DOHH2 (cell line): ENCODE data around the gene ALDH3A2.
A peak's percentile ranks its signal among the peaks of the same experiment; 100 is the strongest.

Experiments used
- H3F3A ChIP-seq: fragments of 200-600 bp; sonication (generic), shearing (Covaris generic); 2 replicates; pipeline ENCODE4 v1.6.0; 2016; ENCODE audit warnings: antibody characterized with exemption, mild to moderate bottlenecking; ENCODE audit not compliant: control insufficient read depth, insufficient read depth
- H3K27ac ChIP-seq: fragments of 200-600 bp; sonication (generic); 2 replicates; pipeline ENCODE4 v1.5.1; 2014; ENCODE audit warnings: low read depth, mild to moderate bottlenecking, low read length, moderate library complexity
- H3K27me3 ChIP-seq: fragments of 200-600 bp; sonication (generic); 2 replicates; pipeline ENCODE4 v1.6.1; 2014; ENCODE audit warnings: mild to moderate bottlenecking, low read length, mixed read lengths; ENCODE audit not compliant: control insufficient read depth
- H3K36me3 ChIP-seq: fragments of 200-600 bp; sonication (generic); 2 replicates; pipeline ENCODE4 v1.6.1; 2014; ENCODE audit warnings: mild to moderate bottlenecking, low read length, moderate library complexity, mixed read lengths; ENCODE audit not compliant: control insufficient read depth
- H3K4me1 ChIP-seq: fragments of 200-600 bp; sonication (generic); 2 replicates; pipeline ENCODE4 v1.6.1; 2014; ENCODE audit warnings: mild to moderate bottlenecking, low read length, mixed read lengths; ENCODE audit not compliant: control insufficient read depth
- H3K4me2 ChIP-seq: fragments of 200-600 bp; sonication (generic); 2 replicates; pipeline ENCODE4 v1.6.0; 2014; ENCODE audit warnings: mild to moderate bottlenecking, low read length, moderate library complexity
- H3K4me3 ChIP-seq: fragments of 200-600 bp; sonication (generic); 2 replicates; pipeline ENCODE4 v1.5.1; 2014; ENCODE audit warnings: mild to moderate bottlenecking, low read length, mixed read lengths
- H3K79me2 ChIP-seq: fragments of 200-600 bp; sonication (generic); 2 replicates; pipeline ENCODE4 v1.6.1; 2014; ENCODE audit warnings: mild to moderate bottlenecking, low read length, mixed read lengths; ENCODE audit not compliant: control insufficient read depth
- H3K9me2 ChIP-seq: fragments of 200-600 bp; sonication (generic); replicated peaks from 2 replicates; pipeline ENCODE4 v1.6.1; 2014; ENCODE audit warnings: mild to moderate bottlenecking, low read length, mixed read lengths; ENCODE audit not compliant: control insufficient read depth
- H3K9me3 ChIP-seq: fragments of 200-600 bp; sonication (generic); 2 replicates; pipeline ENCODE4 v1.6.1; 2014; ENCODE audit warnings: antibody characterized with exemption, low read length, mixed read lengths; ENCODE audit not compliant: control insufficient read depth, insufficient read depth
- H4K20me1 ChIP-seq: fragments of 200-600 bp; sonication (generic); 2 replicates; pipeline ENCODE4 v1.6.0; 2014; ENCODE audit warnings: low read depth, mild to moderate bottlenecking, antibody characterized with exemption, low read length, moderate library complexity; ENCODE audit not compliant: control insufficient read depth, insufficient read depth
- CTCF ChIP-seq: fragments of 200-600 bp; sonication (generic); IDR thresholded peaks from one replicate; pipeline ENCODE4 v1.5.1; 2014; ENCODE audit warnings: antibody characterized with exemption, mild to moderate bottlenecking, low read depth, low read length; ENCODE audit not compliant: poor library complexity, severe bottlenecking
- EZH2phosphoT487 ChIP-seq: fragments of 200-600 bp; sonication (generic); IDR thresholded peaks from 2 replicates; pipeline ENCODE4 v1.6.1; 2017; ENCODE audit warnings: borderline replicate concordance, mild to moderate bottlenecking, antibody characterized with exemption, low read length, moderate library complexity, mixed read lengths

ALDH3A2 gene

GRCh38 chr17:19648475-19649273 lies at the start of gene ALDH3A2:
Gene ALDH3A2 (plus strand): TSS chr17:19648751. CDS start chr17:19648972, 221 bp downstream.
- peaks cover 33% of the 10 kb centered on the region for H3K4me1 ChIP-seq
- TF ChIP-seq CTCF (no peak), EZH2phosphoT487 (no peak)
- peak within 1 kb of the TSS; percentile 95 for H3K4me3 ChIP-seq
- peaks cover 20% of the 10 kb centered on the region for H3K79me2 ChIP-seq
- H3K9me2 ChIP-seq = no peaks in the 10 kb centered on the region
- peaks cover 5% of the 10 kb centered on the region for H3K36me3 ChIP-seq
- peaks cover 9% of the 10 kb centered on the region; the same call in 1 of the 2 replicates for H3K27me3 ChIP-seq
- H3F3A ChIP-seq = peaks cover 5% of the 10 kb centered on the region; the same call in 1 of the 2 replicates
- no peaks in the 10 kb centered on the region for H4K20me1 ChIP-seq
- peak within 1 kb of the TSS; percentile 49 for H3K27ac ChIP-seq
- H3K9me3 ChIP-seq = no peaks in the 10 kb centered on the region
- peak within 1 kb of the TSS; percentile 88 for H3K4me2 ChIP-seq

- no peak overlapping the region for H3K4me2 ChIP-seq
- H3K27ac ChIP-seq = no peak overlapping the region
- no peaks in the 10 kb centered on the region for H3K27me3 ChIP-seq
- no peaks in the 10 kb centered on the region for H3K4me1 ChIP-seq
- no peak overlapping the region for H3K4me3 ChIP-seq
- no peaks in the 10 kb centered on the region for H4K20me1 ChIP-seq
- H3F3A ChIP-seq = no peaks in the 10 kb centered on the region
- TF ChIP-seq EZH2phosphoT487 = no peak
- no peaks in the 10 kb centered on the region for H3K36me3 ChIP-seq
- H3K79me2 ChIP-seq = no peaks in the 10 kb centered on the region
- no peaks in the 10 kb centered on the region for H3K9me3 ChIP-seq
- H3K9me2 ChIP-seq = no peaks in the 10 kb centered on the region
Measured at GRCh38 chr17:19610311-19610710, 38.2 kb upstream of the ALDH3A2 start.

GRCh38 chr17:19610879-19611278 lies 37.7 kb upstream of the ALDH3A2 start:
- Histone ChIP-seq H3F3A (no peaks in the 10 kb centered on the region), H3K9me3 (no peaks in the 10 kb centered on the region), H3K4me2 (no peak overlapping the region), H3K9me2 (no peaks in the 10 kb centered on the region), H4K20me1 (no peaks in the 10 kb centered on the region), H3K79me2 (no peaks in the 10 kb centered on the region), H3K36me3 (no peaks in the 10 kb centered on the region), H3K4me3 (no peak overlapping the region), H3K27ac (no peak overlapping the region), H3K4me1 (no peaks in the 10 kb centered on the region), H3K27me3 (no peaks in the 10 kb centered on the region)
- TF ChIP-seq EZH2phosphoT487 (no peak), CTCF (no peak)

- TF ChIP-seq CTCF = no peak
- no peak for TF ChIP-seq EZH2phosphoT487
- 0 out of 2 replicates have a peak, but pooled peaks cover 6% of the 10 kb centered on the region for H3K9me3 ChIP-seq
- no peaks in the 10 kb centered on the region for H3F3A ChIP-seq
- H3K4me3 ChIP-seq = no peak overlapping the region
- no peak overlapping the region for H3K4me2 ChIP-seq
- no peaks in the 10 kb centered on the region for H4K20me1 ChIP-seq
- no peaks in the 10 kb centered on the region for H3K79me2 ChIP-seq
- no peak overlapping the region for H3K27ac ChIP-seq
- no peaks in the 10 kb centered on the region for H3K4me1 ChIP-seq
- no peaks in the 10 kb centered on the region for H3K9me2 ChIP-seq
- no peaks in the 10 kb centered on the region for H3K36me3 ChIP-seq
- H3K27me3 ChIP-seq = no peaks in the 10 kb centered on the region
Measured at GRCh38 chr17:19613979-19614378, 34.6 kb upstream of the ALDH3A2 start.
